ENCODE data around the gene IGSF21. TPM values are rescaled to one million over a fixed set of nuclear protein-coding genes. Genes with fewer than 3 reads are reported as not detected.

The IGSF21 gene
- total and polyA plus RNA-seq, 10 of the 15 experiments (the other 5 are each of a cell fraction or from before 2014, with no cell fraction given): 0.03 to 0.49 TPM; not detected in 8

- Histone ChIP-seq H3K9ac (ENCODE audit: control insufficient read depth, insufficient read depth, low read length) (no peak overlapping the region), H3K27me3 (replicated peaks in 1 of 2; ENCODE audit: control insufficient read depth in 2 of 2, insufficient read depth in 2 of 2, low read length in 1 of 2) (peaks cover 5 to 7% of the 10 kb centered on the region in 2 experiments), H4K20me1 (ENCODE audit: control insufficient read depth, insufficient read depth) (no peaks in the 10 kb centered on the region), H3K79me2 (ENCODE audit: control insufficient read depth, insufficient read depth, low read length) (no peaks in the 10 kb centered on the region), H3K9me3 (replicated peaks; ENCODE audit: control insufficient read depth, insufficient read depth, low read length) (no peaks in the 10 kb centered on the region), H3K4me1 (ENCODE audit: control insufficient read depth, insufficient read depth, low read length) (no peaks in the 10 kb centered on the region), H2AFZ (ENCODE audit: control insufficient read depth, low read depth, low read length) (no peak overlapping the region), H3K4me2 (ENCODE audit: control insufficient read depth, insufficient read depth) (no peak overlapping the region), H3K4me3 (no peak overlapping the region), H3K36me3 (ENCODE audit: control insufficient read depth in 2 of 2, insufficient read depth in 2 of 2, low read length in 1 of 2) (no peaks in the 10 kb centered on the region), H3K27ac (ENCODE audit: control insufficient read depth, insufficient read depth) (no peak overlapping the region)
- ATAC-seq (no peak), FAIRE-seq (no peak), DNase-seq (ENCODE audit: low read depth, low spot score) (no peak)
- SMC1A ChIA-PET (ENCODE audit: uncharacterized antibody, unreplicated experiment): interaction anchor here (0.7 kb wide), 1 partner anchor 19 kb away, joined by 3 read pairs; no protein-coding TSS in a partner anchor
- TF ChIP-seq ZNF274 (IDR thresholded peaks at IDR 0.05; ENCODE audit: insufficient read depth, insufficient read length): no peak
- RAD21 ChIA-PET (ENCODE audit: unreplicated experiment): no interaction called here
- in situ Hi-C loops (cut with MboI) (no loop called here), intact Hi-C loops (cut with micrococcal nuclease; ENCODE audit: unreplicated experiment) (no loop called here)
- 48% methylated on average over 12 of the region's 12 CpGs for WGBS (ENCODE audit: insufficient coverage, insufficient replicate concordance, low lambda C conversion rate, missing lambda C conversion rate)
- CTCF ChIA-PET: interaction anchor here (0.9 kb wide), 1 partner anchor 11 kb away, joined by 3 read pairs; no protein-coding TSS in a partner anchor
- BruUV-seq (replicated peaks): no TSS peak
- POLR2A ChIA-PET: no interaction called here
These were observed 4.2 kb downstream of the IGSF21 start for GRCh38 chr1:18111605-18112297.

- Histone ChIP-seq H3K9me3 (replicated peaks; ENCODE audit: control insufficient read depth, insufficient read depth, low read length) (no peaks in the 10 kb centered on the region), H3K9ac (ENCODE audit: control insufficient read depth, insufficient read depth, low read length) (no peak overlapping the region), H3K4me1 (ENCODE audit: control insufficient read depth, insufficient read depth, low read length) (no peaks in the 10 kb centered on the region), H2AFZ (ENCODE audit: control insufficient read depth, low read depth, low read length) (no peak overlapping the region), H3K4me3 (no peak overlapping the region), H3K27me3 (replicated peaks in 1 of 2; ENCODE audit: control insufficient read depth in 2 of 2, insufficient read depth in 2 of 2, low read length in 1 of 2) (peaks cover 3 to 5% of the 10 kb centered on the region in 2 experiments; a peak in 3 of 4 replicates), H3K4me2 (ENCODE audit: control insufficient read depth, insufficient read depth) (no peak overlapping the region), H3K27ac (ENCODE audit: control insufficient read depth, insufficient read depth) (no peak overlapping the region), H3K79me2 (ENCODE audit: control insufficient read depth, insufficient read depth, low read length) (no peaks in the 10 kb centered on the region), H4K20me1 (ENCODE audit: control insufficient read depth, insufficient read depth) (no peaks in the 10 kb centered on the region), H3K36me3 (ENCODE audit: control insufficient read depth in 2 of 2, insufficient read depth in 2 of 2, low read length in 1 of 2) (no peaks in the 10 kb centered on the region)
- CTCF ChIA-PET: interaction anchor here (0.9 kb wide), 1 partner anchor 12 kb away, joined by 3 read pairs; no protein-coding TSS in a partner anchor
- intact Hi-C loops (cut with micrococcal nuclease; ENCODE audit: unreplicated experiment) (no loop called here), in situ Hi-C loops (cut with MboI) (no loop called here)
- FAIRE-seq (no peak), DNase-seq (ENCODE audit: low read depth, low spot score) (no peak), ATAC-seq (no peak)
- WGBS (ENCODE audit: insufficient coverage, insufficient replicate concordance, low lambda C conversion rate, missing lambda C conversion rate): 31% methylated on average over 3 of the region's 3 CpGs
- RAD21 ChIA-PET (ENCODE audit: unreplicated experiment): no interaction called here
- POLR2A ChIA-PET: no interaction called here
- no TSS peak for BruUV-seq (replicated peaks)
- SMC1A ChIA-PET (ENCODE audit: uncharacterized antibody, unreplicated experiment): no interaction called here
- TF ChIP-seq IRF4 (IDR thresholded peaks at IDR 0.05; ENCODE audit: low read depth, low read length) (no peak), RAD51 (IDR thresholded peaks at IDR 0.05) (no peak), BCLAF1 (IDR thresholded peaks at IDR 0.05) (no peak), ASH2L (IDR thresholded peaks at IDR 0.05; ENCODE audit: borderline replicate concordance, low read depth) (no peak), REST (IDR thresholded peaks at IDR 0.05; ENCODE audit: low read depth, low read length) (no peak), SREBF1 (IDR thresholded peaks at IDR 0.05; ENCODE audit: low read length) (no peak), BCL3 (IDR thresholded peaks at IDR 0.05; ENCODE audit: borderline replicate concordance, insufficient read depth, low read depth, low read length, poor library complexity, severe bottlenecking) (no peak), IKZF2 (IDR thresholded peaks at IDR 0.05) (no peak)
These were observed 5.0 kb downstream of the IGSF21 start for GRCh38 chr1:18112611-18113010.

Measured in GM12878 (cell line).